ENCODE data around the gene SLIT2.

DNA sequence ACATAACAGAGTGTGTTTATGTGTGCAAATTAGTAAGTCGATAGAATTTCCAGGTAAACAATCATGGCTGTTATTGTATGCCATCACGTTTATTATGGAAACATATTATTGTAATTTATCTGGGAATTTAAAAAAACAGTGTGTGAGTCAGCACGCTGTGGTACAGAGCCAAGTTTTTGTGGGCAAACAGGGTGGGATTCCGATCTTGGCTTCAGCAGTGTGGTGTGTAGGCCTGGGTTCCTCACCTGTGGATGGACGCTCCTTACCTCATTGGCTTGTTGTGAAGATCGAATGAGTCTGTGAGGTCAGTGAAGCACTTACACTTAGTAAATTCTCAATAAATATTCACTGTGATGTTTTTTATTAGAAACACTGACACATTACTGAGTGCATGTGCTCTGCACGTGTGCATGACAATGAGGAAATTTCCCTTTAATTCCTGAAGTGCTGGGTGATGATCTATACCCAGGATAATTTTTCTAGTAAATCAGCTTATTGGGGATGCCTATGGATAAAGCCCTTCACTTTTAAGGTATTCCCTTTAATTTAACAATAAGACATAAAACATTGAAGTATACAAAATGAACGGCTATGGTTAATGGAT lies 36.4 kb downstream of the SLIT2 start:
- TF ChIP-seq, protein P1, sequence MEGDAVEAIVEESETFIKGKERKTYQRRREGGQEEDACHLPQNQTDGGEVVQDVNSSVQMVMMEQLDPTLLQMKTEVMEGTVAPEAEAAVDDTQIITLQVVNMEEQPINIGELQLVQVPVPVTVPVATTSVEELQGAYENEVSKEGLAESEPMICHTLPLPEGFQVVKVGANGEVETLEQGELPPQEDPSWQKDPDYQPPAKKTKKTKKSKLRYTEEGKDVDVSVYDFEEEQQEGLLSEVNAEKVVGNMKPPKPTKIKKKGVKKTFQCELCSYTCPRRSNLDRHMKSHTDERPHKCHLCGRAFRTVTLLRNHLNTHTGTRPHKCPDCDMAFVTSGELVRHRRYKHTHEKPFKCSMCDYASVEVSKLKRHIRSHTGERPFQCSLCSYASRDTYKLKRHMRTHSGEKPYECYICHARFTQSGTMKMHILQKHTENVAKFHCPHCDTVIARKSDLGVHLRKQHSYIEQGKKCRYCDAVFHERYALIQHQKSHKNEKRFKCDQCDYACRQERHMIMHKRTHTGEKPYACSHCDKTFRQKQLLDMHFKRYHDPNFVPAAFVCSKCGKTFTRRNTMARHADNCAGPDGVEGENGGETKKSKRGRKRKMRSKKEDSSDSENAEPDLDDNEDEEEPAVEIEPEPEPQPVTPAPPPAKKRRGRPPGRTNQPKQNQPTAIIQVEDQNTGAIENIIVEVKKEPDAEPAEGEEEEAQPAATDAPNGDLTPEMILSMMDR (optimal IDR thresholded peaks at IDR 0.05 in 1 of 3, IDR thresholded peaks at IDR 0.05 in 1 of 3, conservative IDR thresholded peaks at IDR 0.05 in 1 of 3; ENCODE audit: extremely low read depth in 1 of 3, insufficient read depth in 2 of 3, low read length in 3 of 3), result no peak
- no peak for TF ChIP-seq EZH2 (IDR thresholded peaks at IDR 0.05; ENCODE audit: low read length)

Measured in keratinocyte (primary cell).